Measurements from ENCODE around the gene ANXA11.
A peak's percentile ranks its signal among the peaks of the same experiment; 100 is the strongest.
"Not testable (repeated sequence)": the region's sequence is repeated elsewhere in the genome, so short reads cannot be mapped to it uniquely, and the experiment has no call there.

The ANXA11 gene

GRCh38 chr10:80205477-80206276 is at the start of gene ANXA11:
TSS of gene ANXA11 (minus strand) at chr10:80205537. CDS start at chr10:80172861, 32,676 bp downstream.
- no peaks in the 10 kb centered on the region for H3K9me3 Mint-ChIP-seq
- H3K4me3 Mint-ChIP-seq, result peak within 1 kb of the TSS; percentile 89
- peak; percentile 75 for DNase-seq (ENCODE audit: low spot score)
- H3K27ac Mint-ChIP-seq, result peak within 1 kb of the TSS; percentile 87
- H3K27me3 Mint-ChIP-seq (ENCODE audit: low read depth), result peaks cover 3% of the 10 kb centered on the region
- H3K36me3 Mint-ChIP-seq (ENCODE audit: low read depth), result peaks cover 19% of the 10 kb centered on the region
- H3K4me1 Mint-ChIP-seq (ENCODE audit: low read depth), result peaks cover 38% of the 10 kb centered on the region

- H3K36me3 Mint-ChIP-seq (ENCODE audit: low read depth); H3K27ac Mint-ChIP-seq; DNase-seq (ENCODE audit: low spot score); H3K27me3 Mint-ChIP-seq (ENCODE audit: low read depth); H3K4me3 Mint-ChIP-seq; H3K9me3 Mint-ChIP-seq: not testable (repeated sequence)
- H3K4me1 Mint-ChIP-seq (ENCODE audit: low read depth), result peaks cover 29% of the 10 kb centered on the region
Observed at GRCh38 chr10:80254726-80255125, 49.4 kb upstream of the ANXA11 start.

GRCh38 chr10:80253963-80254271 is 48.6 kb upstream of the ANXA11 start:
- not testable (repeated sequence) for H3K27me3 Mint-ChIP-seq (ENCODE audit: low read depth)
- peak overlapping the region; percentile 9 for H3K27ac Mint-ChIP-seq

DNA sequence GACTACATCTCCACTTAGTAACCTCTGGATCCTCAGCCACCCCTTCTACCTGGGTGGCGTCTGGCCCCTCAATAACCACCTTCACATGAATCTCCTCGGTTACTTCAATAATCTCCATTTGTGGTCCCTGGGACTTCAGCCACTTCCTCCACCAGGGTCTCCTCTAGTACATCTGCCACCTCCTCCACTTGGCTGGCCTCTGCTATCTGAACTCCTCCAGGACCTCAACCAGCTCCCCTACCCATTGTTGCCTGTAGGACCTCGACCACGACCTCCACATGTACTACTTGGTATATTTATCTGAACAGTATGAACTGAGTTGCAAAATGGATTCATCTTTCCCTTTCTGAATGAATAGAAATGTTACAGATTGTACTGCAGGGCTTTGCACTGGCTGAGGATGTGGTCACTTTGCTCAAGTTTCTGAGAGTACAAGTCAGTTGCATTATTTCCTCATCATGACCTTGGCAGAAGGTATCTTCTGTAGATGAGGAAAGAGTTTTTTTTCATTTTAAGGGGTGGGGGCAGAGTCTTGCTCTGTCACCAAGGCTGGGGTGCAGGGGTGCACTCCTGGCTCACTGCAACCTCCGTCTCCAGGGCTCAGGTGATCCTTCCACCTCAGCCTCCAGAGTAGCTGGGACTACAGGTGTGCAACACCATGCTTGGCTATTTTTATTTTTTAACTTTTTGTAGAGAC is 48.1 kb upstream of the ANXA11 start:
- Mint-ChIP-seq H3K4me1 (ENCODE audit: low read depth) (peaks cover 29% of the 10 kb centered on the region), H3K4me3 (peak overlapping the region; percentile 38), H3K27me3 (ENCODE audit: low read depth) (peaks cover 3% of the 10 kb centered on the region), H3K27ac (peak overlapping the region; percentile 81), H3K9me3 (no peaks in the 10 kb centered on the region), H3K36me3 (ENCODE audit: low read depth) (no peaks in the 10 kb centered on the region)
- DNase-seq (ENCODE audit: low spot score), result peak; percentile 23

More at GRCh38 chr10:80253963-80254271, 48.6 kb upstream of the ANXA11 start:
- Mint-ChIP-seq H3K4me3 (peak overlapping the region; percentile 32), H3K4me1 (ENCODE audit: low read depth) (peaks cover 29% of the 10 kb centered on the region)
- H3K36me3 Mint-ChIP-seq (ENCODE audit: low read depth); H3K9me3 Mint-ChIP-seq; DNase-seq (ENCODE audit: low spot score): not testable (repeated sequence)

DNA sequence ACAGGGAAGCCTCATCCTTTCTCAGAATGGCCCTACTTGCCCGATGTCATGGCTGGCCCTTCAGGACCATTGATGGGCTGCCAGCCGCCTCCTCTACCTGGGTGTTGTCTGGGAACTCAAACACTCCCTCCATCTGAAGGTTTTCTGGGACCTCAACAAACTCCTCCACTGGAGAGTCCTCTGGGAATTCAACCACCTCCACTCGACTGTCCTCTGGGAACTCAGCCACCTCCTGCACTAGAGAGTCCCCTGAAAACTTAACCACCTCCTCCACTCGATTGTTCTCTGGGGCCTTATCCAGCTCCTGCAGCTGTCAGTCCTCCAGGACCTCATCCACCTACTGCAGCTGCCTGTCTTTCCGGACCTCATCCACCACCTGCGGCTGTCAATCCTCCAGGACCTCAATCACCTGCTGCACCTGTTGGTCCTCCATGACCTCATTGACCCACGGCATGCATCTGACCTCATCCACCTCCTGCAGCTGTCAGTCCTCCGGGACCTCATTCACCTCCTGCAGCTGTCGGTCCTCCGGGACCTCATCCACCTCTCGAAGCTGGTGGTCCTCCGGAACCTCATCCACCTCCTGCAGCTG is 47.1 kb upstream of the ANXA11 start:
- no peaks in the 10 kb centered on the region for H3K9me3 Mint-ChIP-seq
- peaks cover 29% of the 10 kb centered on the region for H3K4me1 Mint-ChIP-seq (ENCODE audit: low read depth)
- H3K4me3 Mint-ChIP-seq, result no peak overlapping the region
- peaks cover 3% of the 10 kb centered on the region for H3K27me3 Mint-ChIP-seq (ENCODE audit: low read depth)
- H3K27ac Mint-ChIP-seq, result peak overlapping the region; percentile 21
- DNase-seq (ENCODE audit: low spot score), result no peak
- no peaks in the 10 kb centered on the region for H3K36me3 Mint-ChIP-seq (ENCODE audit: low read depth)

GRCh38 chr10:80251703-80252280 is 46.5 kb upstream of the ANXA11 start:
- H3K4me1 Mint-ChIP-seq (ENCODE audit: low read depth), result peaks cover 29% of the 10 kb centered on the region
- H3K27ac Mint-ChIP-seq; DNase-seq (ENCODE audit: low spot score); H3K4me3 Mint-ChIP-seq; H3K36me3 Mint-ChIP-seq (ENCODE audit: low read depth); H3K27me3 Mint-ChIP-seq (ENCODE audit: low read depth); H3K9me3 Mint-ChIP-seq: not testable (repeated sequence)

DNA sequence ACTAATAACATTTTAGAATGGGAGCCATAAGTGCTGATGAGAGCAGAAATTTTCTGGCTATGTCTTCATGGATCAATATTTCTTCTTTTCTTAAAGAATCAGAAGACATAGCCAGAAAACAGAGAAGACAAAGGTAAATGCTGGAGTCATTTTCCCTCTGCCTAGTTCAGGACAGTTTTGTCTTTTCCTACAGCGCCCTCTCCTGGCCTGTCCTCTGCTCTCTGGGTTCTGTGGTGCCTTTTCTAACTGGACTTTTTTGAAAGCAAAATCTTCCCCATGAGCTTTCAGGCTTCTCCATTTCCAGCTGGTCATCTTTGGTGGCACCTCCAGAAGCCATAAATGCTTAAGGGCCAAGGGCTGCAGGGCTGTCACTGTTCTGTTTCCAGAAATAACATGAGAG is 45.1 kb upstream of the ANXA11 start:
- not testable (repeated sequence) for H3K27ac Mint-ChIP-seq; DNase-seq (ENCODE audit: low spot score); H3K9me3 Mint-ChIP-seq; H3K27me3 Mint-ChIP-seq (ENCODE audit: low read depth); H3K4me3 Mint-ChIP-seq; H3K36me3 Mint-ChIP-seq (ENCODE audit: low read depth)
- peaks cover 21% of the 10 kb centered on the region for H3K4me1 Mint-ChIP-seq (ENCODE audit: low read depth)

GRCh38 chr10:80249906-80250305 is 44.6 kb upstream of the ANXA11 start:
- H3K27me3 Mint-ChIP-seq (ENCODE audit: low read depth); H3K36me3 Mint-ChIP-seq (ENCODE audit: low read depth); DNase-seq (ENCODE audit: low spot score); H3K9me3 Mint-ChIP-seq; H3K4me3 Mint-ChIP-seq; H3K27ac Mint-ChIP-seq: not testable (repeated sequence)
- peaks cover 20% of the 10 kb centered on the region for H3K4me1 Mint-ChIP-seq (ENCODE audit: low read depth)

- not testable (repeated sequence) for H3K9me3 Mint-ChIP-seq; H3K4me3 Mint-ChIP-seq; DNase-seq (ENCODE audit: low spot score); H3K36me3 Mint-ChIP-seq (ENCODE audit: low read depth); H3K27ac Mint-ChIP-seq; H3K4me1 Mint-ChIP-seq (ENCODE audit: low read depth)
- peaks cover 15% of the 10 kb centered on the region for H3K27me3 Mint-ChIP-seq (ENCODE audit: low read depth)
Observed at GRCh38 chr10:80247611-80248010, 42.3 kb upstream of the ANXA11 start.

- not testable (repeated sequence) for H3K4me3 Mint-ChIP-seq; H3K36me3 Mint-ChIP-seq (ENCODE audit: low read depth); H3K27ac Mint-ChIP-seq; DNase-seq (ENCODE audit: low spot score); H3K4me1 Mint-ChIP-seq (ENCODE audit: low read depth); H3K9me3 Mint-ChIP-seq
- H3K27me3 Mint-ChIP-seq (ENCODE audit: low read depth), result peaks cover 16% of the 10 kb centered on the region
Observed at GRCh38 chr10:80244371-80244770, 39.0 kb upstream of the ANXA11 start.

- H3K36me3 Mint-ChIP-seq (ENCODE audit: low read depth); H3K4me1 Mint-ChIP-seq (ENCODE audit: low read depth); H3K4me3 Mint-ChIP-seq; DNase-seq (ENCODE audit: low spot score); H3K9me3 Mint-ChIP-seq; H3K27ac Mint-ChIP-seq: not testable (repeated sequence)
- H3K27me3 Mint-ChIP-seq (ENCODE audit: low read depth), result peaks cover 18% of the 10 kb centered on the region
Observed at GRCh38 chr10:80242341-80242740, 37.0 kb upstream of the ANXA11 start.

- not testable (repeated sequence) for H3K27ac Mint-ChIP-seq; H3K36me3 Mint-ChIP-seq (ENCODE audit: low read depth); H3K4me1 Mint-ChIP-seq (ENCODE audit: low read depth); DNase-seq (ENCODE audit: low spot score); H3K4me3 Mint-ChIP-seq; H3K9me3 Mint-ChIP-seq
- peaks cover 10% of the 10 kb centered on the region for H3K27me3 Mint-ChIP-seq (ENCODE audit: low read depth)
Observed at GRCh38 chr10:80236457-80236856, 31.1 kb upstream of the ANXA11 start.

- H3K9me3 Mint-ChIP-seq; DNase-seq (ENCODE audit: low spot score); H3K4me3 Mint-ChIP-seq; H3K4me1 Mint-ChIP-seq (ENCODE audit: low read depth); H3K36me3 Mint-ChIP-seq (ENCODE audit: low read depth); H3K27ac Mint-ChIP-seq; H3K27me3 Mint-ChIP-seq (ENCODE audit: low read depth): not testable (repeated sequence)
Observed at GRCh38 chr10:80234331-80235235, 29.2 kb upstream of the ANXA11 start.

Measured in T-helper 2 cell treated with Interferon-gamma antibody and Interleukin-4, amounts not matched to agents 5 μg/mL and 100 μg/mL, for 36 hours (primary cell).